A204.1 (cell line): ENCODE data around the gene JAM2.
"Not testable (repeated sequence)": the region's sequence is repeated elsewhere in the genome, so short reads cannot be mapped to it uniquely, and the experiment has no call there.

Source experiments
- FAIRE-seq: peaks from 2 replicates; lab custom pipeline; 2012; peaks lifted over from hg19 to GRCh38; lab: Jason Lieb, UNC

JAM2 gene, protein sequence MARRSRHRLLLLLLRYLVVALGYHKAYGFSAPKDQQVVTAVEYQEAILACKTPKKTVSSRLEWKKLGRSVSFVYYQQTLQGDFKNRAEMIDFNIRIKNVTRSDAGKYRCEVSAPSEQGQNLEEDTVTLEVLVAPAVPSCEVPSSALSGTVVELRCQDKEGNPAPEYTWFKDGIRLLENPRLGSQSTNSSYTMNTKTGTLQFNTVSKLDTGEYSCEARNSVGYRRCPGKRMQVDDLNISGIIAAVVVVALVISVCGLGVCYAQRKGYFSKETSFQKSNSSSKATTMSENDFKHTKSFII

DNA sequence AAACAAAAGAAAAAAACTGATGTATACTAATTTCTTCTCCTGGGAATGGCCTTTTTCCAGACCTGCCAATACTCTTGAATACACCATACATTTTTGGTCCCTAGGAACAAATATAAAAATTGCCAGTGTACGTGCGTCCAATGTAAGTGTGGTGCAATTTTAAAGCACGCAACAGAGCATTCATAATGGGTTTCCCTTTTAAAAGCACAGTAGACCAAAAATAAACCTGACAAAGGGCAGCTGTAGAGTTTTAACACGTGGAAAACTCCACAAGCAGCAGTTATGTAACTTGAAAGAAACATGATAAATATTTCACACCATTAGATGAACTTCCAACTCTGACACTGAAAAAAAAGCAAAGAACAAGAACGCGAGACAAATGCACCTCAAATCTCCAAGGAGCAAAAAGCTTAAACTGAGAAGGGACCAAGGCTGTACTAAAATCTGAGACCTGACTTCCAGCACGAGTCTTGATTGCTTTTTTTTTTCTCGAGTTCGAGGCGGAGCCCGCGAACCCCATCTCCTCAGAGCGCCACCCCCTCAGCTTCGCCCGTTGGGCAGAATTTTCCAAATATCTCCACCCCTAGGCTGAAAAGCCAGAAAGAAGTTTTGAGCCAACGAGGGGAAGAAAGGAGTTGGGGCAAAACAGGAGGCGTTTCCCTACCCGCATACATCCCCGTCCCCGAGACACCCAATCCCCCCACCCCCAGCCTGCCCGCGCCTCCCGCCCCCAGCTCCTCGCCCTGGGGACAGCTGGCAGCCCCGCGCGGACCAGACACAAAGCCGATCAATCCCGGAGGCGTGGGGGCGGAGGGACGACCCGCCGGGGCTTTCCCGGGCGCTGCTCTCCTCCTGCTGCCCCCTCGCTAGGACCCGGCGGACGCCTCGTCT, at the start of gene JAM2:
Gene JAM2, plus strand, starts transcription at position 599 of the 891 bp plus-strand sequence. CDS start 564 bp downstream, outside the sequence.
- FAIRE-seq: peak; percentile 72

DNA sequence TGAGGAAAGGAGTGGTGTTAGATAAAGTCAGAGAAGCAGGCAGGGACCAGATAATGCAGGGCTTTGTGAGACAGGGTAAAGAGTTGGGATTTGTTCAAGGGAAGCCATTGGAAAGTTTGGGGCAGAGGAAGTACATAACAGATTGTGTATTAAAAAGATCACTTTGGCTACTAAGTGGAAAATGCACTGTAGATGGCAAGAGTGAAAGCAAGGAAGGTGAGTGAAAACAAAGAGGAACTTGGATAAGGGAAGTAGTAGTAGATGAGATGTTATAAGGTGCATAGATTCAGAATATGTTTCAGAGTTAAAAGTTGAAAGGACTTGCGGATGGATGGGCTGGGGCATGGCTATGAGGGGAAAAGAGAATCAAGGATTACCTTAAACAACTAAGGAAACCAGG, 49.2 kb upstream of the JAM2 start:
- FAIRE-seq: no peak

DNA sequence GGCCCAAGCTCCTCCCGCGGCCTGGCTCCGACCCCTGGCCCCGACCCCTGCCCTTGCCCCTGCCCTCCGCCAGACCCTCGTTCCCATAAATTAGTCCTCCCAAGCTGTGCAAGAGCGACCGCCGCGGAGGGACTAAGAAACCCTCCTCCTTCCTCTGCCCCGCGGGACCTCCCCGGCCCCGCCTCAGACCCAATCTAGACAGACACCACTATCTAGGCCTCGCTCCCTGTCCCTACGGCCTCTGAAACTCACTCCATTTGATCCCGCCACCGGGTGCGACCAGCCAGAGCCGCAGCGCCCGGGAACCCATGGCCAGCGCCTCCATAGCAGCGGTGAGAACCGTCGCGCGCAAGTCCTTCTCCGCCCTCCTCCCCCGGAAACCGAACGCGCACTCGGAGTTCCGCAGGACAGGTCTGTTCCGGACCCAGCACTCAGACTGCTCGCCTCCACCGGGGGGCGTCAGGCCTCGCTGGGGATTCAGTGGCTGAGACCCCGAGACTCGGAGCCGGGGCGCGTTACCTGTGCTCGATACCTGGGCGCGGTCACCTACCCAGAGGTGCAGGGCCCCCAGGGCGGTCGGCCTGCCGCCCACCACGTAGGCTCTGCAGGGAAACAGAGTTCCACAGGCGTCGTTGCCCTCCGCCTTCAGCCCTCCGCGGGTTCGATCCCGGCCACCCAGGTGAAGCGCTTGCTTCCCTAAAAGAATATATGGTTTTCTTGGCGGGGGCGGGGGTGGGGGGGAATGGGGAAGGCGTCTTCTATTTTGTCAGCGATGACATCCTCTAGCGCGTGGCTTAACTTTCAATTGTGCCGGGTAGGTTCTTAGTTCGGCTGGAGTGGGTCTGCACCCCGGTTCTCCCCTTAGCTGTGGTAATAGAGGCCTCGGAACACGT, 31.7 kb upstream of the JAM2 start, which contains the start of gene MRPL39:
Gene MRPL39, minus strand, starts transcription at position 331 of the 893 bp plus-strand sequence. Its CDS starts 6 bp downstream, at position 325.
- FAIRE-seq: no peak

DNA sequence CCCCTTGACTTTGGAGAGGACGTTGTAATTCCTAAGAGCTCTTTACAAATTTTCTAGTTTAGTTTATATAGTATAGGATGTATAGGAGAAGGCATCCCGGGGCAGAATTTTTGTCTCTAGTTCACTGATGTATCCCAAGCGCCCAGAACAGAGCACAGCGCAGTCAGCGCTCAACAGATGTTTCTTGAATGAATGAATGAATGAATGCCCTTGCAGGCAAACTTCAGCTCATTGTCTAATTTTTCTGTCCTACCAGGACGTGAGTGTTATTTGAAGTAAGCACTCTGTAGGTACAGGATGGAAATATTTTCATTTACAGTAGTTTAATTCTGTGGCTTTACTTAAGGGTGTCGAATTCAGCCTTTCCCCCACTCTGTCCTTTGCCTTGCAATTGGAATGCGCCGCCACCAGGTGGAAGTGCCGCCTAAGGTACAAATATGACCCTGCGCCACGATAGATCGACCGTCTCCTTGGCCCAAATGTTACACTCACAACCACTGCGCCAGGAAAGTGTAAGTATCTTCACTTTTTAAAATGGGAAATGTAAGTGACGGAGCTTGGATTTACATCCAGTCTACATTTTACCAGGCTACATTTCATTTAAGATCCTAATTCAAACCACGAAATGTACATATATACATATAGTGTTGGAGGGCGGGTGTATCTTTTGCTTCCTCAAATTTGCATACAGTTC, 30.9 kb upstream of the JAM2 start:
- peak; percentile 90 for FAIRE-seq

DNA sequence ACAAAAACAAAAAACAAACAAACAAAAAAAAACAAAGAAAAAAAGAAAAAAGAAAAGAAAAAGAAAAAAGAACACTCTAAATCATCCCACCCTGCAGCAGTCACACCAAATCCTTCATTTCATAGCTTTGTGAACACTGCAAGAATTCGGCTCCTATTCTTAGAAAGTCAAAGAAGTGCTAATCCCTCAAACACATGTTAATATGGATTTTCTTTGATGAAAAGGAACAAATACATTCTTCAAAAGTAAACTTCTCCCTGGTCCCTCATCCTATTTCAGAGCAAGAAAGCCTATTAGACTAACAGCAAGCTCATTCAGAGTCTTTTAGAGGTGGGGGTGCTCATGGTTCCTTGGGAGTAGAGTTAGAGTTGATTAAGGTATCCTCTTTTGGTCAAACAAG, 24.6 kb upstream of the JAM2 start:
- no peak for FAIRE-seq

DNA sequence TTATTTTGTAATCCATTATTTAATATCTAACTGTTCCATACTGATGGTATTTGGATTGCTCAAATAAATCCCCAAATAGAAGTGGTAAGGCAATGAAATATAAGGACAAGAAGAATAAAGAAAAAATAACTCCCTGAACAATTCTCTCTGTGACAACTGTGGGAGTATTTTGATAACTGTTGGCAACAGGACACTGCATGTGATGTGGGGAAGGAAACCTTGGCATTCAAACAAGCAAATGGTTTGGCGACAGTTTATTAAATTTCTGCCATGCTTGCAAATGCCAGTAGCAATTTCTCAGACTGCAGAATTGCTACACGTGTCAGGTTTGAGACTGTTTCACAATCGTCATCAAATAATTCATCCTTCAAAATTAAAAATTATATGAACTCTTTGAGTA, 23.2 kb upstream of the JAM2 start:
- no peak for FAIRE-seq

DNA sequence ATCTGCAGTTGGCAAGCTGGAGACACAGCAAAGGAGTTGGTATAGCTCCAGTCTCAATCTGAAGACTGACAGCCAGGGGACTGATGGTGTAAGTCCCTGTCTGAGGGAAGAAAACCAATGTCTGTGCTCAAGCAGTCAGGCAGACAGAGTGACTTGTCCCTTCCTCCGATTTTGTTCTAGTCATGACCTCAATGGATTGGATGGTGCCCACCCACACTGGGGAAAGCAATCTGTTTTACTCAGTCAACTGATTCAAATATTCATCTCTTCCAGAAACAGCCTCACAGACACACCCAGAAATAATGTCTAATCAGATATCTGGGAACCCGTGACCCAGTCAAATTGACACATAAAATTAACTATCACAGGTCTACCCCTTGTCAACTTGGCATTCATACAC, 19.9 kb upstream of the JAM2 start:
- no peak for FAIRE-seq

DNA sequence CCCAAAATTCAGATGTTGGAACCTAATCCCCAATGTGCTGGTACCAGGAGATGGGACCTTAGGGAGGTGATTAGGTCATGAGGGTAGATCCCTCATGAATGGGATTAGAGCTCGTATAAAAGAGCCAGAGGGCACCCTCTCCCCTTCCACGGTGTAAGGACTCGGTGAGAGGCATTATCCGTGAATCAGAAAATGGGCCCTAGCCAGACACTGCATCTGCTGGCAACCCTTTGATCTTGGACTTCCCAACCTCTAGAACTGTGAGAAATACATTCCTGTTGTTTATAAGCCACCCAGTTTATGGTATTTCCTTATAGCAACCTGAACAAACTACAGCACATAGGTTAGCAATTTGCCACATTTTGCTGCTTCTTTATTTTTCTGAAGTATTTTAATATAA, 14.5 kb upstream of the JAM2 start:
- no peak for FAIRE-seq

DNA sequence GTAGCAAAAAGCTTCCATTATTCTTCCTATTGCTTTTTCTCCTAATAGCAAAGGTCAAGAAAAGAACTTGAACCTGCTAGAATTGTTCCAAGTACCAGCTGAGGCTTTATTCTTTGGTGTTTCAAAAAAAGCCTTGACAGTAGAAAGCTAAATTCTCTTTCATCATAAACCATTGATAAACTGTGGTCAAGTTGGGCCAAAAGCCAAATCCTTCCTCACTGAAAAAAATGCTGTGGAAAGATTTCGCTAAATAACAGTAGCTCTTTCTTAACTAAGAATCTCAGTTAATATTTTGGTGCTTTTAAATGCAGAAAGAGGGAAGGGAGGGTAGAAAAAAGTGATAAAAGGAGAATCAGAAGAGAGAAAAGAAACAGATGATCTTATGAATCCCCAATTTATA, 14.0 kb upstream of the JAM2 start:
- no peak for FAIRE-seq

DNA sequence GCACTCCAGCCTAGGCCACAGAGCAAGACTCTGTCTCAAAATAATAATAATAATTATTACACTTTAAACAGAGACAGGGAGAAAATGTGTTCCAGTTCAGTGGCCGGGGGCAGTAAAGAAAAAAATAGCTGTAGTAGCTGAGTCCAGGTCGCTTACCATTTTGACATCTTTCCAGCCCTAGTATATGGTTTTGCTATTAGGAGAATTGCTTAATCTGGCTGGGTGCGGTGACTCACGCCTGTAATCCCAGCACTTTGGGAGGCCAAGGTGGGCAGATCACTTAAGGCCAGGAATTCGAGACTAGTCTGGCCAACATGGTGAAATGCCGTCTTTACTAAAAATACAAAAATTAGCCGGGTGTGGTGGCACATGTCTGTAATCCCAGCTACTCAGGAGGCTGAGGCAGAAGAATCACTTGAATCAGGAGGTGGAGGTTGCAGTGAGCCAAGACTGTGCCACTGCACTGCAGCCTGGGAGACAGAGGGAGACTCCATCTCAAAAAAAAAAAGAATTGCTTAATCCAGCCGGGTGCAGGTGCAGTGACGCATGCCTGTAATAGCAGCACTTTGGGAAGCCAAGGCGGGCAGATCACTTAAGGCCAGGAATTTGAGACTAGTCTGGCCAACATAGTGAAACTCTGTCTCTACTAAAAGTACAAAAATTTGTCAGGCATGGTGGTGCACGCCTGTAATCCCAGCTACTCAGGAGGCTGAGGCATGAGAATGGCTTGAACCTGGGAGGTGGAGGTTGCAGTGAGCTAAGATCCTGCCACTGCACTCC, 13.1 kb upstream of the JAM2 start:
- not testable (repeated sequence) for FAIRE-seq

DNA sequence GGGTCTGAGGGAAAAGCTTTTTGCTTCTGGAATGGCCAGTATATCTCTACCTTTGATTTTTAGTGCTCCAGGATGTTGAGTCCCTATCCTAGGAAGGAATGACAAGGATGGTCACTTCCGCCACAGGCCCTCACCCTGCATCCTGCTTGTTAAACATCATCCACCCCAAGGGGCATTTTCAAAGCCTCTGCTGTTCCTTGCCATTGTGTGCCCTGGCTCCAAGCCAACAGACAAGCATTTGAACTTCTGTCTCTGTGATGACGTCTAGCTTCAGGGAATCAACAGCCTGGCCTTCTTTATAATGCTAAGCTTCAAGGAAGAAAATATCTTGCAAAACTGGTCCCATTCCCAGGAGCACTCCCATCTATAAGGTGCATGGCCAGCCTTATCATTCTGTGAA, 12.3 kb upstream of the JAM2 start:
- no peak for FAIRE-seq

DNA sequence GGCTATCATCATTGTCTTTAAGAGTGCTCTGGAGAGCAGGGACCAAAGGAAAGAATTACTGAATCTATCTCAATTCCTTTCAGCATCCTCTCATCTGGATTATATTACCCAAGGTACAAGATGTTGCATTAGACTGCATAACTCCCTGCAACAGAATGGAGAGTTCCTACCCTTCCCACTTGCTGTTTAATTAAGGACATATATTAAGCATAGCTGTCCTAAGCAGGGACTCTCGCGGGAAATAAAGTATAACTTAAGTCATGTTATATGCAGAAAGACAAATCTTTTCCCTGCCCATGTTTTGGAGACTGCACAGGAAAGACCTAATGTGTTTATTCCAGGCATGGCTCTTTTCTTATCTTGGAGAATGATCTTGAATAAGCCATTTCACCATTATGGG, 6.8 kb upstream of the JAM2 start:
- no peak for FAIRE-seq

DNA sequence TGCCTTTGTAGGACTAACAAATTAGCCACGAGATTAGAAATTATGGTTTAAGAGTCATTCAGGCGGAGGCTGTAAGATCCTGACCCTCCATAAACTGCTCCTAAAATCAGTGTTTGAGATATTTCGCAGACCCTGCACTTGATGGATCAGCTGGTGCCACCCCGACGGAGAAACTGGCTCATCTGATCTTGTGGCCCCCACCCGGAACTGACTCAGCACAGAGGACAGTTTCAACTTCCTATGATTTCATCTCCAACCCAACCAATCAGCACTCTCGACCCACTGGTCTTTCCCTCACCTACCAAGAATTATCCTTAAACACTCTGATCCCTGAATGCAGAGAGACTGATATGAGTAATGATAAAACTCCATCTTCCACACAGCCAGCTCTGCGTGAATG, 3.7 kb upstream of the JAM2 start:
- FAIRE-seq: no peak

DNA sequence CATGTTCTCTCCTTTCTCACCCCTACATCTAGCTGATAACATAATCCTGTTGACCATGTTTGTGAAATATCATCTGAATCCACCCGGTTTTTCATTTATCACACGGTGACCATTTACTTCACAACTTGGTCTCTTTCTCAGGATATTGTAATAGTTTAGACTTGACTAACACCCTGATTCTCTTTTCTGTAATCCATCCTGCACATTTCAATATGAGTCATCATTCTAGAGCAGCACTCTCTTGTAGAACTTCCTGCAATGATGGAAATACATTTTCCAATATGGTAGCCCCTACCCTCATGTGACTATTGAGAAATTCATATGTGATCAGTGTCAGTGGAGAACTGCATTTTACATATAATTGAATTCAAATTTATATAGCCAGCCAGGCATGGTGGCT, 2.3 kb upstream of the JAM2 start:
- FAIRE-seq: no peak

DNA sequence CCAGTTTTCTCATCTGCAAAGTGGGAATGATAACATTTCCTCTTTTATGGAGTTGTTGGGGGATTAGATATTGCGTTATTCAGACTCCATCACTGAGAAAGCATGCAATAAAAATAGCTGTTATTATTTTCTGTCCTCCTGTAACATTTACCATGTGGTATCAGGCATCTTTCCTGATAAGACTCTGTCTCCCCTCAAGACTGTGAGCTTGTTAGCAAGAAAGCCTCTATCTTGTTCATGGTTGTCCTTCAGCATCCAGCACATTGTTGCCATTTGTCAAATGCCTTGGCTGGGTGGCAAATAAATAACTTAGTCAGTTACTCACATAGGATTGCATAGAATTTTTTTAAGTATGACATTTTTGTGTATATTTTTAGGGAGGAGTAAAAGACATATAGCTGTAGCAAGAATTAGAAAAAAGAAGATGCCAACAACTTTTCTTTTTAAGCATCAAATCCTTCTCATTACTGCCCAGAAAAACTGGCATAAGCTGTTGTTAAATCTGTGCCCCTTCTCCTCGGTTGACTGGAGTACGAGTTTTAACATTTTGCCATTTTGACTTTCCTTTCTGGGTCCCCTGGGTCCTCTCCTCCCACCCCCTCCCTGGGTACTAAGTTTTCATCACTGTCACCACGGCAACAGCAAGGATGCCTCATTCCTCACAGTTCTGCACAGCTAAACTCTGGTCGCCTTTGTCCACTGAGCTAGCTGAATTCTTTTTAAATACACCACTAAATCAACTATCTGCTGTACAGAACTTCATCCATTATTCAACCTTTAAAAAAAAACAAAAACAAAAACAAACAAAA, 1.0 kb upstream of the JAM2 start:
- no peak for FAIRE-seq

DNA sequence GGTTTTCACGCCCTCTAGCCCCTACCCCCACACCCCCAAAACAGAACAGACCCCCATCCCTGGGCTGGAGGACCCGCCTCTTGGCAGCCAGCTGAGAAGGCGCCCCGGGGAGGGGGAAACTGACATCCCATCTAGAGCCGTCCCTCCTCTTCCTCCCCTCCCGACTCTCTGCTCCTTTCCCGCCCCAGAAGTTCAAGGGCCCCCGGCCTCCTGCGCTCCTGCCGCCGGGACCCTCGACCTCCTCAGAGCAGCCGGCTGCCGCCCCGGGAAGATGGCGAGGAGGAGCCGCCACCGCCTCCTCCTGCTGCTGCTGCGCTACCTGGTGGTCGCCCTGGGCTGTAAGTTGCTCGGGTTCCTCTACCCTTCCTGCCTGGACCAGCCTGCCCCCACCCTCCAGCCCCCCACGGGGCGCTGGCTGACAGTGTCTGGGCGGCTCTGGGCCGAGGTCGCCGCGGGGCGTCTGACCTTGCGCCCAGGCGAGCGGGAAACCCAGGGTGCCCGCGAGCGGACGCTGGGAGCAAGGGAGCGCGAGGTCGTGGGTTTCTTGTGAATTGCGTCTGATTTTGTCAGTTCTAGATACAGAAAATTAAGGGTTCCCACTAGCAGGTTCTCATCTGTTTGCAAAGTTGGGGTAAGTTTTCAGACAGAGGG, 618 bp downstream of the JAM2 start:
- no peak for FAIRE-seq

DNA sequence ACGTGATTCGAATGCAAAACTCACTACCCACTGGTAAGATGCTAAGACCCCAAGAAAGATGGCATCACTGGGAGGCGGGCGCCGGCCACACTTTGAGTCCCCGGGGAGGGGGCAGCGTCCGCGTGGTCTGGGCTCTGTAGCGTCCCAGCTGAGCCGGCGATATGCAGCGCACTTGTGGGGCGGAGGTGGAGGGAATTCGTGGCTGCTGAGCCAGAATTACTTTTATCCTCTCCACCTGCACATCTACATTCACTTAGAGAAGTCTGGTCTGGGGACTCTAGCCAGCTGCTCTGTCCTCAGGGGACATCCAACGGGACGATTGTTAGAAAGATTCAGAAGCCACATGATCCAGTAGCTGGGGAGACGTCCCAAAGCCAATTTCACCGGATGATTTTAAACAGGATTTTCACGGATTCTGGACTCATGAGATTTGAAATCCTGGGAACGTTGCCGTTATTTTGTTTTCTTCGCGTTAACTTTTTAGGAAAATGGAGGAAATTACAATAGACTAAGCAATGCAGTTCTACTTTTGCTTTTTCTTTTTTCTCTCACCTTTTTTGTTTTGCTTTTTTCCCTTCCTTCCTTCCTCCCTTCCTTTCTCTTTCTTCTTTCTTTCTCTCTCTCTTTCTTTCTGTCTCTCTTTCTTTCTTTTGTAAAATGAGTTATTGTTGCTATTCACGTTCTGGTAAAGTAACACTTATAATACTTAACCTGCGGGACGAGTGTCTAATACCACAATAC, 1.3 kb downstream of the JAM2 start:
- FAIRE-seq: no peak

DNA sequence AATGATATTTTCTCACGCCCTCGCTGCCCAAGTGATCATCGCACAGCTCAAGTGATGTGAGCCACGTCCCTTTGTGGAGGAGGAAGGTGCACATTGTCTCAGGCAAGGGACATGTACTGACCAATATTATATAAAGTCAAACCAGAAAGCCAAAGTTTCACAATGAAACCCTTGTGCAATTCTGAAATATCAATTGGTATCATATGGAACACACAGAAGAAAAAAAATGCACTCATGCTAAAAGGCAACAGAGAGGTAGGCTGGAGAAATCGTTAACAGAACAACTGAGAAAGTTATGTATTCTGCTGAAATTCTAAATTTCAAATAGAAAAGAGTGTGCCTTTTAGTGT, 1.9 kb downstream of the JAM2 start:
- no peak for FAIRE-seq

DNA sequence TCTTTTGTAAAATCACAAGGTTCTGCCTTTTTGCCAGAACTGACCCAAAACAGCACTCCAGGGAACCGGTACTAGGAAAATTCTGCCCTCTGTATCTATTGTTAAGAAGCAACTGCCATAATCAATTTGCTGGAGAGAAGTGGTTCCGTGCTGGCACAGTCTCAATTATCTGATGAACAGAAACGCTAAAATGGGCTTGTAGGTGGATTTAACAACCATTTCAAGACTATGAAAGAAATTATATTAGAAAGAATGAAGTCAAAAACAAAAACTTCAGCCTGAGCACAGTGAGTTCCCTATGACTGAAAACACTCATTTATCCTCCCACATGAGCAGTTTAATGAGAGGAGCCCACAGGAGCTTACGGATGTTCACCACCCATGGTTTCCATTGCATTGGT, 4.4 kb downstream of the JAM2 start:
- FAIRE-seq: no peak
